Sigmoid colon (tissue), 4 donors: ENCODE data around the gene NHS.

Experiments used
- CTCF ChIP-seq, 4 experiments: fragments of 450-650 bp in 3 of 4; fragments of 200-600 bp in 1 of 4; IDR thresholded peaks; one replicate each; pipeline ENCODE4 v1.5.1; 2016 to 2019; ENCODE audit warnings: antibody characterized with exemption in 4 of 4, mild to moderate bottlenecking in 3 of 4, moderate library complexity in 2 of 4
- EP300 ChIP-seq, 4 donors: sonication (generic); formaldehyde crosslinking; IDR thresholded peaks; one replicate each; pipeline ENCODE4 v1.6.1; 2017; ENCODE audit warnings: antibody characterized with exemption in 4 of 4
- POLR2A ChIP-seq, 2 donors: fragments of 450-650 bp; IDR thresholded peaks; one replicate each; pipeline ENCODE4 v1.6.1; 2016; ENCODE audit warnings: antibody characterized with exemption in 2 of 2, mild to moderate bottlenecking in 2 of 2, moderate library complexity in 2 of 2

GRCh38 chrX:17425136-17425535, 50.1 kb downstream of the NHS start:
- TF ChIP-seq CTCF (IDR thresholded peaks at IDR 0.05): no peak
- TF ChIP-seq POLR2A (IDR thresholded peaks at IDR 0.05): no peak
- no peak for TF ChIP-seq EP300 (IDR thresholded peaks at IDR 0.05)
